ENCODE measurements around the gene TMTC2. TPM values are rescaled to one million over a fixed set of nuclear protein-coding genes. Genes with fewer than 3 reads are reported as not detected.

The TMTC2 gene
- total RNA-seq, 2 donors from 2014 or later, result 1.6 to 2.5 TPM

- peaks cover 3% of the 10 kb centered on the region for H3K36me3 Mint-ChIP-seq
- H3K27me3 Mint-ChIP-seq, result no peaks in the 10 kb centered on the region
- H3K9me3 Mint-ChIP-seq, result no peaks in the 10 kb centered on the region
- no peak for DNase-seq (ENCODE audit: low spot score)
- H3K4me3 Mint-ChIP-seq, result no peak overlapping the region
- ATAC-seq, result no peak
- no peaks in the 10 kb centered on the region for H3K4me1 Mint-ChIP-seq (ENCODE audit: low read depth in 2 of 2)
- H3K27ac Mint-ChIP-seq, result no peak overlapping the region
Observed at GRCh38 chr12:83136411-83136810, 449.7 kb downstream of the TMTC2 start.

GRCh38 chr12:83140135-83140534 lies 453.4 kb downstream of the TMTC2 start:
- Mint-ChIP-seq H3K36me3 (peaks cover 7% of the 10 kb centered on the region), H3K27ac (no peak overlapping the region), H3K4me3 (no peak overlapping the region), H3K9me3 (peaks cover 3% of the 10 kb centered on the region), H3K27me3 (no peaks in the 10 kb centered on the region), H3K4me1 (ENCODE audit: low read depth in 2 of 2) (no peaks in the 10 kb centered on the region)
- ATAC-seq (no peak), DNase-seq (ENCODE audit: low spot score) (no peak)

- no peaks in the 10 kb centered on the region for H3K27me3 Mint-ChIP-seq
Observed at GRCh38 chr12:83141460-83141994, 454.8 kb downstream of the TMTC2 start.

GRCh38 chr12:83142914-83143313 lies 456.2 kb downstream of the TMTC2 start:
- Mint-ChIP-seq H3K4me3 (no peak overlapping the region), H3K36me3 (peaks cover 7% of the 10 kb centered on the region), H3K27ac (no peak overlapping the region), H3K9me3 (peaks cover 3% of the 10 kb centered on the region), H3K27me3 (no peaks in the 10 kb centered on the region), H3K4me1 (ENCODE audit: low read depth in 2 of 2) (no peaks in the 10 kb centered on the region)
- ATAC-seq (no peak), DNase-seq (ENCODE audit: low spot score) (no peak)

More at GRCh38 chr12:83141460-83141994, 454.8 kb downstream of the TMTC2 start:
- Mint-ChIP-seq H3K27ac (no peak overlapping the region), H3K4me1 (ENCODE audit: low read depth in 2 of 2) (no peaks in the 10 kb centered on the region), H3K9me3 (peaks cover 3% of the 10 kb centered on the region), H3K36me3 (peaks cover 7% of the 10 kb centered on the region), H3K4me3 (no peak overlapping the region)
- DNase-seq (ENCODE audit: low spot score), result no peak
- ATAC-seq, result no peak

GRCh38 chr12:83143950-83144349 lies 457.2 kb downstream of the TMTC2 start:
- ATAC-seq (no peak), DNase-seq (ENCODE audit: low spot score) (no peak)
- Mint-ChIP-seq H3K27ac (no peak overlapping the region), H3K4me3 (no peak overlapping the region), H3K9me3 (peaks cover 3% of the 10 kb centered on the region), H3K36me3 (peaks cover 7% of the 10 kb centered on the region), H3K4me1 (ENCODE audit: low read depth in 2 of 2) (no peaks in the 10 kb centered on the region), H3K27me3 (no peaks in the 10 kb centered on the region)

GRCh38 chr12:83145325-83145840 lies 458.7 kb downstream of the TMTC2 start:
- H3K27me3 Mint-ChIP-seq, result no peaks in the 10 kb centered on the region
- no peak for DNase-seq (ENCODE audit: low spot score)
- peaks cover 3% of the 10 kb centered on the region for H3K9me3 Mint-ChIP-seq
- no peaks in the 10 kb centered on the region for H3K4me1 Mint-ChIP-seq (ENCODE audit: low read depth in 2 of 2)
- ATAC-seq, result no peak
- no peak overlapping the region for H3K27ac Mint-ChIP-seq
- H3K36me3 Mint-ChIP-seq, result peaks cover 7% of the 10 kb centered on the region
- H3K4me3 Mint-ChIP-seq, result no peak overlapping the region

GRCh38 chr12:83147341-83147740 lies 460.6 kb downstream of the TMTC2 start:
- Mint-ChIP-seq H3K4me1 (ENCODE audit: low read depth in 2 of 2) (no peaks in the 10 kb centered on the region), H3K9me3 (no peaks in the 10 kb centered on the region), H3K27ac (no peak overlapping the region), H3K27me3 (no peaks in the 10 kb centered on the region), H3K36me3 (no peaks in the 10 kb centered on the region), H3K4me3 (no peak overlapping the region)
- DNase-seq (ENCODE audit: low spot score), result no peak
- ATAC-seq, result no peak

- ATAC-seq (no peak), DNase-seq (ENCODE audit: low spot score) (no peak)
- Mint-ChIP-seq H3K27ac (no peak overlapping the region), H3K4me3 (no peak overlapping the region), H3K4me1 (ENCODE audit: low read depth in 2 of 2) (no peaks in the 10 kb centered on the region), H3K36me3 (no peaks in the 10 kb centered on the region), H3K27me3 (no peaks in the 10 kb centered on the region), H3K9me3 (peaks cover 6% of the 10 kb centered on the region)
Observed at GRCh38 chr12:83149987-83150386, 463.3 kb downstream of the TMTC2 start.

GRCh38 chr12:83150465-83151189 lies 463.9 kb downstream of the TMTC2 start:
- DNase-seq (ENCODE audit: low spot score), result no peak
- no peaks in the 10 kb centered on the region for H3K36me3 Mint-ChIP-seq
- no peak for ATAC-seq
- peaks cover 6% of the 10 kb centered on the region for H3K9me3 Mint-ChIP-seq
- H3K27me3 Mint-ChIP-seq, result no peaks in the 10 kb centered on the region
- H3K27ac Mint-ChIP-seq, result no peak overlapping the region
- H3K4me1 Mint-ChIP-seq (ENCODE audit: low read depth in 2 of 2), result no peaks in the 10 kb centered on the region
- H3K4me3 Mint-ChIP-seq, result no peak overlapping the region

- Mint-ChIP-seq H3K4me3 (no peak overlapping the region), H3K27me3 (no peaks in the 10 kb centered on the region), H3K9me3 (peaks cover 6% of the 10 kb centered on the region), H3K4me1 (ENCODE audit: low read depth in 2 of 2) (no peaks in the 10 kb centered on the region), H3K27ac (no peak overlapping the region), H3K36me3 (no peaks in the 10 kb centered on the region)
- ATAC-seq, result no peak
- DNase-seq (ENCODE audit: low spot score), result no peak
Observed at GRCh38 chr12:83153177-83153576, 466.5 kb downstream of the TMTC2 start.

- H3K27ac Mint-ChIP-seq, result no peak overlapping the region
- H3K27me3 Mint-ChIP-seq, result no peaks in the 10 kb centered on the region
- H3K9me3 Mint-ChIP-seq, result peaks cover 16% of the 10 kb centered on the region
- H3K36me3 Mint-ChIP-seq, result no peaks in the 10 kb centered on the region
- no peak overlapping the region for H3K4me3 Mint-ChIP-seq
- no peak for ATAC-seq
- no peaks in the 10 kb centered on the region for H3K4me1 Mint-ChIP-seq (ENCODE audit: low read depth in 2 of 2)
- no peak for DNase-seq (ENCODE audit: low spot score)
Observed at GRCh38 chr12:83156815-83157214, 470.1 kb downstream of the TMTC2 start.

GRCh38 chr12:83157604-83158003 lies 470.9 kb downstream of the TMTC2 start:
- Mint-ChIP-seq H3K36me3 (no peaks in the 10 kb centered on the region), H3K4me1 (ENCODE audit: low read depth in 2 of 2) (no peaks in the 10 kb centered on the region), H3K4me3 (no peak overlapping the region), H3K27ac (no peak overlapping the region), H3K27me3 (no peaks in the 10 kb centered on the region), H3K9me3 (peaks cover 16% of the 10 kb centered on the region)
- ATAC-seq (no peak), DNase-seq (ENCODE audit: low spot score) (no peak)

- no peaks in the 10 kb centered on the region for H3K27me3 Mint-ChIP-seq
- H3K4me1 Mint-ChIP-seq (ENCODE audit: low read depth in 2 of 2), result no peaks in the 10 kb centered on the region
- no peaks in the 10 kb centered on the region for H3K36me3 Mint-ChIP-seq
- H3K27ac Mint-ChIP-seq, result no peak overlapping the region
- H3K4me3 Mint-ChIP-seq, result no peak overlapping the region
- peaks cover 11% of the 10 kb centered on the region for H3K9me3 Mint-ChIP-seq
- DNase-seq (ENCODE audit: low spot score) (no peak), ATAC-seq (no peak)
Observed at GRCh38 chr12:83158613-83159207, 472.0 kb downstream of the TMTC2 start.

- no peak overlapping the region for H3K4me3 Mint-ChIP-seq
- no peak overlapping the region for H3K27ac Mint-ChIP-seq
- no peaks in the 10 kb centered on the region for H3K36me3 Mint-ChIP-seq
- no peak for DNase-seq (ENCODE audit: low spot score)
- no peaks in the 10 kb centered on the region for H3K27me3 Mint-ChIP-seq
- no peaks in the 10 kb centered on the region for H3K4me1 Mint-ChIP-seq (ENCODE audit: low read depth in 2 of 2)
- no peak for ATAC-seq
- H3K9me3 Mint-ChIP-seq, result peaks cover 13% of the 10 kb centered on the region
Observed at GRCh38 chr12:83161456-83161855, 474.8 kb downstream of the TMTC2 start.
